HepG2 (cell line): ENCODE data around the gene RAET1E. TPM values are rescaled to one million over a fixed set of nuclear protein-coding genes. Genes with fewer than 3 reads are reported as not detected.

Experiments
- ATAC-seq: fragments of 200-7000 bp; cut with Tn5 transposase; 3 replicates; pipeline ENCODE4 v1.9.1; 2020; ENCODE audit warnings: mild to moderate bottlenecking, moderate library complexity
- BruUV-seq: library from RNA; stranded (reverse); fragments of 400-500 nt; replicated peaks from 2 replicates; lab custom pipeline; 2021; lab: Mats Ljungman, UMichigan
- CTCF ChIA-PET: fragments of 300-600 bp; formaldehyde crosslinking; extraction: SDS; loops from one replicate; lab custom pipeline; 2021; ENCODE audit warnings: low total read pairs, inconsistent platforms, low intra/inter-chr PET ratio; lab: Yijun Ruan, JAX
- POLR2A ChIA-PET: fragments of 350-600 bp; sonication (Branson Sonifier 250); formaldehyde crosslinking; loops from one replicate; lab custom pipeline; 2020; ENCODE audit warnings: antibody characterized with exemption, inconsistent platforms; lab: Yijun Ruan, JAX
- DNase-seq: peaks from one replicate; pipeline ENCODE4 v3.0.0-alpha.2; 2015; ENCODE audit warnings: low spot score
- FAIRE-seq: peaks from 3 replicates; lab custom pipeline; 2011; peaks lifted over from hg19 to GRCh38; lab: Jason Lieb, UNC
- H2AFZ ChIP-seq: one replicate; pipeline ENCODE4 v1.6.1; 2011; ENCODE audit warnings: low read length, inconsistent platforms
- H3K27ac ChIP-seq: fragments of 300-600 bp; 3 replicates; pipeline ENCODE4 v1.8.0; 2011; ENCODE audit warnings: mixed run types, mild to moderate bottlenecking, mixed read lengths, low read length, inconsistent platforms; ENCODE audit not compliant: insufficient read depth; ENCODE audit errors: extremely low read length
- H3K27me3 ChIP-seq, 2 experiments: fragments of 200-600 bp in 1 of 2; 2 replicates in 1 of 2; 3 replicates in 1 of 2; pipeline versions ENCODE4 v1.6.0 to v1.8.0; 2011; ENCODE audit warnings: low read length in 2 of 2, mild to moderate bottlenecking in 2 of 2, moderate library complexity in 2 of 2, inconsistent platforms in 1 of 2; ENCODE audit not compliant: insufficient read depth in 2 of 2, control insufficient read depth in 1 of 2
- H3K36me3 ChIP-seq, 2 experiments: fragments of 200-600 bp in 1 of 2; replicated peaks in 1 of 2; 2 replicates in 1 of 2; 3 replicates in 1 of 2; pipeline versions ENCODE4 v1.5.1 to v1.8.0; 2011; ENCODE audit warnings: low read length in 2 of 2, inconsistent platforms in 1 of 2; ENCODE audit not compliant: insufficient read depth in 2 of 2, control insufficient read depth in 1 of 2
- H3K4me1 ChIP-seq: 2 replicates; pipeline ENCODE4 v1.5.1; 2012; ENCODE audit warnings: low read length, inconsistent platforms; ENCODE audit not compliant: insufficient read depth
- H3K4me2 ChIP-seq: 2 replicates; pipeline ENCODE4 v1.6.0; 2011; ENCODE audit warnings: low read depth, low read length, inconsistent platforms
- H3K4me3 ChIP-seq, 3 experiments: fragments of 200-600 bp in 1 of 3; sonication (generic), shearing (Covaris generic) in 1 of 3; replicated peaks in 1 of 3; 2 replicates each; pipeline ENCODE4 v1.5.1; 2011 to 2016; ENCODE audit warnings: low read length in 3 of 3, inconsistent platforms in 2 of 3, low read depth in 2 of 3, mild to moderate bottlenecking in 2 of 3, control low read depth in 1 of 3, mixed read lengths in 1 of 3; ENCODE audit not compliant: insufficient read depth in 1 of 3
- H3K79me2 ChIP-seq: one replicate; pipeline ENCODE4 v1.6.1; 2011; ENCODE audit warnings: low read length, inconsistent platforms; ENCODE audit not compliant: insufficient read depth
- H3K9ac ChIP-seq: 2 replicates; pipeline ENCODE4 v1.6.0; 2011; ENCODE audit warnings: mild to moderate bottlenecking, low read depth, low read length, inconsistent platforms; ENCODE audit not compliant: insufficient read depth
- H3K9me3 ChIP-seq: 2 replicates; pipeline ENCODE4 v1.5.1; 2012; ENCODE audit warnings: mild to moderate bottlenecking, low read length
- H4K20me1 ChIP-seq: 2 replicates; pipeline ENCODE4 v1.6.0; 2011; ENCODE audit warnings: inconsistent platforms, mild to moderate bottlenecking, low read length, moderate library complexity; ENCODE audit not compliant: insufficient read depth
- HMGA1 ChIP-seq: sonication (generic); formaldehyde crosslinking; conservative IDR thresholded peaks from 2 replicates; pipeline ENCODE4 v1.4.0; 2020; ENCODE audit warnings: missing genetic modification reagents
- RXRB ChIP-seq: IDR thresholded peaks from 2 replicates; pipeline ENCODE4 v1.6.1; 2016; ENCODE audit warnings: borderline replicate concordance, missing genetic modification reagents, missing compliant biosample characterization
- SPEN ChIP-seq: sonication (generic); formaldehyde crosslinking; IDR thresholded peaks from 2 replicates; pipeline ENCODE4 v1.5.1; 2020; ENCODE audit warnings: low read depth, mild to moderate bottlenecking, missing genetic modification reagents
- ZBTB20 ChIP-seq: sonication (generic); formaldehyde crosslinking; IDR thresholded peaks from 2 replicates; pipeline ENCODE4 v1.8.1; 2023; ENCODE audit warnings: missing genetic modification reagents, low read depth, mild to moderate bottlenecking, borderline replicate concordance
- ZFP37 ChIP-seq: sonication (generic); formaldehyde crosslinking; IDR thresholded peaks from 2 replicates; pipeline ENCODE4 v1.4.0; 2020; ENCODE audit warnings: missing genetic modification reagents, borderline replicate concordance
- ZKSCAN8 ChIP-seq: IDR thresholded peaks from 2 replicates; pipeline ENCODE4 v1.6.1; 2016; ENCODE audit warnings: borderline replicate concordance, missing genetic modification reagents, missing compliant biosample characterization
- ZNF614 ChIP-seq: IDR thresholded peaks from 2 replicates; pipeline ENCODE4 v1.6.1; 2018; ENCODE audit warnings: missing biosample characterization, missing genetic modification reagents, inconsistent platforms, borderline replicate concordance
- WGBS: methylation state at CpG from one replicate; pipeline ENCODE4 v1.1.6; 2017; ENCODE audit warnings: low lambda C conversion rate; 5-methylcytosine and 5-hydroxymethylcytosine counted together
- in situ Hi-C: cut with HindIII; loops from 2 replicates; pipeline ENCODE4 v1.10.0; 2017; ENCODE audit warnings: low pct_unique_long_range_greater_than_20kb; ENCODE audit not compliant: extremely low pct_ligation_motif_present
- intact Hi-C: fragments of 100-400 bp; cut with micrococcal nuclease; formaldehyde crosslinking; loops from one replicate; pipeline ENCODE4 v1.10.0; 2022; ENCODE audit not compliant: unreplicated experiment
- polyA plus RNA-seq, 8 experiments: library from polyadenylated mRNA; depleted of rRNA in 3 of 8; stranded (reverse) in 7 of 8; unstranded in 1 of 8; fragments of >200 nt; fragmentation: Illumina TruSeq in 4 of 8; extraction: Trizol in 4 of 8; gene quantifications; 2 replicates each; pipeline versions ENCODE4 v1.2.1 to v1.2.3, GENCODE V29; 2011 to 2016; ENCODE audit warnings: low read depth in 4 of 8, missing spikeins in 1 of 8, mixed read lengths in 1 of 8; ENCODE audit not compliant: insufficient read depth in 1 of 8
- total RNA-seq, 5 experiments: library from RNA; depleted of rRNA; stranded (reverse); fragments of >200 nt; fragmentation: Illumina TruSeq; extraction: Trizol; gene quantifications; 2 replicates each; pipeline ENCODE4 v1.2.3, GENCODE V29; 2016; ENCODE audit warnings: low read depth in 1 of 5
- TF ChIP-seq, protein P1 (sequence below): sonication (generic); formaldehyde crosslinking; IDR thresholded peaks from 2 replicates; pipeline ENCODE4 v1.4.0; 2020; ENCODE audit warnings: missing genetic modification reagents, borderline replicate concordance

The RAET1E gene
- total and polyA plus RNA-seq, 2 of the 13 experiments (the other 11 are each of a cell fraction or from before 2014, with no cell fraction given), result not detected

GRCh38 chr6:149876241-149876933 is 21.5 kb downstream of the RAET1E start:
- no peaks in the 10 kb centered on the region for H3K79me2 ChIP-seq
- ChIA-PET CTCF (no interaction called here), POLR2A (no interaction called here)
- in situ Hi-C loops, result no loop called here
- no peaks in the 10 kb centered on the region for H3K36me3 ChIP-seq
- H4K20me1 ChIP-seq, result no peaks in the 10 kb centered on the region
- no peak overlapping the region for H3K4me2 ChIP-seq
- intact Hi-C loops, result no loop called here
- no peaks in the 10 kb centered on the region for H3K4me1 ChIP-seq
- no TSS peak for BruUV-seq
- H2AFZ ChIP-seq, result no peak overlapping the region
- peaks cover 1 to 31% of the 10 kb centered on the region in 2 experiments; a peak in 2 of 5 replicates for H3K27me3 ChIP-seq
- no peak for ATAC-seq
- 17% methylated on average over 3 of the region's 3 CpGs for WGBS
- no peaks in the 10 kb centered on the region for H3K9me3 ChIP-seq
- H3K4me3 ChIP-seq, result no peak overlapping the region
- no peak overlapping the region for H3K27ac ChIP-seq
- FAIRE-seq, result no peak
- TF ChIP-seq SPEN (CRISPR knock-in tag), result no peak
- no peak for TF ChIP-seq HMGA1 (CRISPR knock-in tag)
- H3K9ac ChIP-seq, result no peak overlapping the region
- DNase-seq, result no peak

DNA sequence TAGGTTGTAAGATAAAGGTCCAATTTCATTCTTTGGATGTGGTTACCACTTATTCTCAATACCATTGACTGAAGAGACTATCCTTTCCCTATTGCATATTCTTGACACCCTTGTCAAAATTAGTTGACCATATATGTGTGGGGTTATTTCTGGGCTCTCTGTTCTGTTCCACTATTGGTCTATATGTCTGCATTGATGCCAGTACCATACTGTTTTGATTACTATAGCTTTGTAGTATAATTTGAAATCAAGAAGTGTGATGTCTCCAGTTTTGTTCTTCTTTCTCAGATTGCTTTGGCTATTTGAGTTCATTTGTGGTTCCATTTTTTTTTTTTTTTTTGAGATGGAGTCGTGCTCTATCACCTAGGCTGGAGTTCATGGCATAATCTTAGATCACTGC is 25.7 kb downstream of the RAET1E start:
- Histone ChIP-seq H3K4me2 (no peak overlapping the region), H3K27me3 (peaks cover 1 to 11% of the 10 kb centered on the region in 2 experiments; a peak in 2 of 5 replicates), H3K9ac (no peak overlapping the region), H4K20me1 (no peaks in the 10 kb centered on the region), H3K27ac (no peak overlapping the region), H3K79me2 (no peaks in the 10 kb centered on the region), H3K36me3 (no peaks in the 10 kb centered on the region), H3K4me3 (no peak overlapping the region), H3K9me3 (no peaks in the 10 kb centered on the region)
- ATAC-seq (no peak), DNase-seq (no peak)
- intact Hi-C loops, result no loop called here
- CTCF ChIA-PET, result no interaction called here
- no TSS peak for BruUV-seq
- no peak for TF ChIP-seq RXRB (CRISPR knock-in tag)
- TF ChIP-seq, protein P1, sequence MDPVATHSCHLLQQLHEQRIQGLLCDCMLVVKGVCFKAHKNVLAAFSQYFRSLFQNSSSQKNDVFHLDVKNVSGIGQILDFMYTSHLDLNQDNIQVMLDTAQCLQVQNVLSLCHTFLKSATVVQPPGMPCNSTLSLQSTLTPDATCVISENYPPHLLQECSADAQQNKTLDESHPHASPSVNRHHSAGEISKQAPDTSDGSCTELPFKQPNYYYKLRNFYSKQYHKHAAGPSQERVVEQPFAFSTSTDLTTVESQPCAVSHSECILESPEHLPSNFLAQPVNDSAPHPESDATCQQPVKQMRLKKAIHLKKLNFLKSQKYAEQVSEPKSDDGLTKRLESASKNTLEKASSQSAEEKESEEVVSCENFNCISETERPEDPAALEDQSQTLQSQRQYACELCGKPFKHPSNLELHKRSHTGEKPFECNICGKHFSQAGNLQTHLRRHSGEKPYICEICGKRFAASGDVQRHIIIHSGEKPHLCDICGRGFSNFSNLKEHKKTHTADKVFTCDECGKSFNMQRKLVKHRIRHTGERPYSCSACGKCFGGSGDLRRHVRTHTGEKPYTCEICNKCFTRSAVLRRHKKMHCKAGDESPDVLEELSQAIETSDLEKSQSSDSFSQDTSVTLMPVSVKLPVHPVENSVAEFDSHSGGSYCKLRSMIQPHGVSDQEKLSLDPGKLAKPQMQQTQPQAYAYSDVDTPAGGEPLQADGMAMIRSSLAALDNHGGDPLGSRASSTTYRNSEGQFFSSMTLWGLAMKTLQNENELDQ (CRISPR knock-in tag), result no peak
- no peak for TF ChIP-seq ZBTB20
- no peak for TF ChIP-seq ZNF614 (CRISPR knock-in tag)
- TF ChIP-seq ZKSCAN8 (CRISPR knock-in tag), result no peak
- no peak for TF ChIP-seq ZFP37
- TF ChIP-seq, all 625 proteins: peak for 0
- FAIRE-seq, result no peak
- WGBS, result 19% methylated on average over 1 of the region's 1 CpG
- H2AFZ ChIP-seq, result no peak overlapping the region
- H3K4me1 ChIP-seq, result peaks cover 18% of the 10 kb centered on the region
- POLR2A ChIA-PET, result no interaction called here
- in situ Hi-C loops, result no loop called here
